ENCODE measurements around the gene MZT2B.
A peak's percentile ranks its signal among the peaks of the same experiment; 100 is the strongest.
"Not testable (repeated sequence)": the region's sequence is repeated elsewhere in the genome, so short reads cannot be mapped to it uniquely, and the experiment has no call there.

The MZT2B gene

GRCh38 chr2:130180404-130181324 lies 1.4 kb upstream of the MZT2B start:
- DNase-seq = not testable (repeated sequence)

GRCh38 chr2:130181325-130181879 lies 660 bp upstream of the MZT2B start, which contains the start of gene SMPD4:
SMPD4 (minus strand) TSS chr2:130181602; CDS start chr2:130176592, 5,010 bp downstream.
- peak; percentile 71 for DNase-seq

GRCh38 chr2:130182826-130183511 lies 907 bp downstream of the MZT2B start:
- DNase-seq = not testable (repeated sequence)

- no peak for DNase-seq
These were observed 1.7 kb downstream of the MZT2B start for GRCh38 chr2:130183512-130184373.

GRCh38 chr2:130185436-130185835 lies 3.4 kb downstream of the MZT2B start:
- no peak for DNase-seq

- no peak for DNase-seq
These were observed 3.8 kb downstream of the MZT2B start for GRCh38 chr2:130185896-130186295.

- DNase-seq = no peak
These were observed 4.3 kb downstream of the MZT2B start for GRCh38 chr2:130186391-130186790.

- DNase-seq = no peak
These were observed 5.2 kb downstream of the MZT2B start for GRCh38 chr2:130187268-130187667.

- not testable (repeated sequence) for DNase-seq
These were observed 6.1 kb downstream of the MZT2B start for GRCh38 chr2:130187859-130188792.

GRCh38 chr2:130188958-130189357 lies 6.9 kb downstream of the MZT2B start:
- DNase-seq = not testable (repeated sequence)

GRCh38 chr2:130190237-130190636 lies 8.2 kb downstream of the MZT2B start:
- DNase-seq = no peak

- DNase-seq = not testable (repeated sequence)
These were observed 9.3 kb downstream of the MZT2B start for GRCh38 chr2:130191319-130191718.

GRCh38 chr2:130192451-130192850 lies 10.4 kb downstream of the MZT2B start:
- not testable (repeated sequence) for DNase-seq

GRCh38 chr2:130193824-130194223 lies 11.8 kb downstream of the MZT2B start:
- not testable (repeated sequence) for DNase-seq

- not testable (repeated sequence) for DNase-seq
These were observed 13.1 kb downstream of the MZT2B start for GRCh38 chr2:130195089-130195635.

- DNase-seq = not testable (repeated sequence)
These were observed 14.0 kb downstream of the MZT2B start for GRCh38 chr2:130196052-130196451.

GRCh38 chr2:130198343-130198742 lies 16.3 kb downstream of the MZT2B start, which contains the start of gene TUBA3E:
TUBA3E (minus strand) TSS chr2:130198439; CDS start chr2:130198360, 79 bp downstream.
- DNase-seq = no peak

- DNase-seq = not testable (repeated sequence)
These were observed 20.5 kb downstream of the MZT2B start for GRCh38 chr2:130202518-130202917.

- DNase-seq = not testable (repeated sequence)
These were observed 21.1 kb downstream of the MZT2B start for GRCh38 chr2:130203150-130203549.

GRCh38 chr2:130207051-130207450 lies 25.0 kb downstream of the MZT2B start:
- DNase-seq = not testable (repeated sequence)

GRCh38 chr2:130219147-130219546 lies 37.1 kb downstream of the MZT2B start:
- not testable (repeated sequence) for DNase-seq
